ENCODE results near the gene RNASEH2B.

Gene RNASEH2B

GRCh38 chr13:50909605-50910484 is at the start of gene RNASEH2B:
TSS of gene RNASEH2B (plus strand) at chr13:50909791. CDS start at chr13:50910077, 286 bp downstream.
- peak; percentile 82 for DNase-seq

GRCh38 chr13:50864492-50864891 is 45.1 kb upstream of the RNASEH2B start:
- DNase-seq = no peak

- DNase-seq = no peak
These were observed 42.6 kb upstream of the RNASEH2B start for GRCh38 chr13:50866817-50867636.

DNA sequence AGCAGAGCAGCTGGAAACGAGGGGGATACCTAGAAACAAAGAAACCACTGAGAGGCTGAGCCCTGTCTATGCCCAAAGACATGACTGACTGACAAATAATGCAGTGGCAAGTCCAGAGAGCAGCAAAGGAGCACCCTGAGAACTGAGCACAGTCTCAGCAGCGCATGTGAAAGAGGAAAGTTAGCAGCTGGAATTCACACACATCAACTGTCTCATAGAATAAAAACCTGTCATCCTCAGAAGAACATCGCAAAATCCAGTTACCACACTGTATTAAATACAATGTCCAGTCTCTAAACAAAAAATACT is 42.0 kb upstream of the RNASEH2B start:
- DNase-seq = no peak

- no peak for DNase-seq
These were observed 38.2 kb upstream of the RNASEH2B start for GRCh38 chr13:50871405-50871804.

DNA sequence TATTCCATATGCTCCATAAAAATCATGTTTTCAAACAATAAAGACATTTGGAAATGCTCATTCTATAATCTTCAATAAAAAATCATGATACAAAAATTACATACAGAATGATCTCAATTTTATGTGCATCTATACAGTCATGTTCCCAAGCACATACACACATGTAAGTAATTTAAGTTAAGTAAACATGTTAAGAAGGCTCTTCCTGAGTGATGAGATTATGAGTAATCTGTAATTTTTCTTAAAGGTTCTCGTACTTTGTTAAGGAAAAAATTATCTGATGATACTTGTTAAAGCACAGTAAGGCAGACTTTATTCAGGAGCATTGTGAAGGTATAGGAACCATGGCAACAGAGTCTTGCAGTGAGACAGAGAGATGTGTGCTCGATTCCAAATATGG is 36.1 kb upstream of the RNASEH2B start:
- DNase-seq = no peak

GRCh38 chr13:50873991-50874390 is 35.6 kb upstream of the RNASEH2B start:
- no peak for DNase-seq

GRCh38 chr13:50882816-50883435 is 26.7 kb upstream of the RNASEH2B start:
- DNase-seq = no peak

DNA sequence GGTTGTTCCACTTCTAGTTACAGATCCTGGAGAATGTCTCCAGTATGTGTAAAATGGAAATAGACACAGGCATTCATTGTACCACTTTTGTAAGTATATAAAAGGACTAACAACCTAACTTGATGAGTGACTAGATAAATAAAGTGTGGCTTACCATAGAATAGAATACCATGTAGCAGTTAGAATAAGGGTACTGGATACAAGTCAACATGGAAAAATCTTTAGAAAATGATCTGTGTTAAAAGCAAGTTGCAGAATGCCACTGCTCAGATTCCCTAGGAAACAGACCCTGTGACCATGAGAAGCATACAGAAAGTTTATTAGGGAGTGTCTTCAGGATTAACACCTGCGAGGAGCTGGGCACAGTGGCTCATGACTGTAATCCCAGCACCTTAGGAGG is 25.9 kb upstream of the RNASEH2B start:
- DNase-seq = no peak

DNA sequence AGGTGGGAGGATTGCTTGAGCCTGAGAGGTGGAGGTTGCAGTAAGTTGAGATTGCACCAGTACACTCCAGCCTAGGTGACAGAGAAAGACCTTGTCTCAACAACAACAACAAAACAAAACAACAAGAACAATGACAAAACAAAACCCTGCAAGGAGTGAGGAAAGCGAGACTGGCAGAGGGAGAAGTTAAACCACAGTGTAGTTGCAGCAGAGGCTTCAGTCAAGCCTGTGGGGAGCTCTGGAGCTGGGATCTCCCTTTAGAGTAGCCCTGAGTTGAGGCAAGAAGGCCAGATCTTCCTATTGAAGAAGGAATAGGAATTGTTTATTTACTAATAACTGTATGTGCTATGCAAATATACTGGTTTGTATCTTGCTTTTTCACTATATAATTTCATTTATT is 25.3 kb upstream of the RNASEH2B start:
- no peak for DNase-seq

DNA sequence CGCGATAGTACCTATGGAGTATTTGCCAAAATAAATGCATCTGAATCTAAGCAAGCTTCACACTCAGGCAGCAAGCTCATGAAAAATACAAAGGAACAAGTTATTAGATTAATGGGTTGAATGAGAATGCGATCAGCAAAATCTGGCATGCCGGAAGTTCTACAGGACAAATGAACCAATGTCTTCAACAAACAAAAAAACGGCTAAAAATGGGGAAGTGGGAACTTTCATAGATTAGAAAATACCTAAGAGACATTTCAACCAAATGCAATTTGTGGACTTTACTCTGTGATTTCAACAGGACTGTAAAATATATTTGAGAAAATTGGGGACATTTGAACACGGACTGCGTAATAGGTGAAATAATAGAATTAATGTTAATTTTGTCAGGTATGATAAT is 22.4 kb upstream of the RNASEH2B start:
- DNase-seq = no peak

DNA sequence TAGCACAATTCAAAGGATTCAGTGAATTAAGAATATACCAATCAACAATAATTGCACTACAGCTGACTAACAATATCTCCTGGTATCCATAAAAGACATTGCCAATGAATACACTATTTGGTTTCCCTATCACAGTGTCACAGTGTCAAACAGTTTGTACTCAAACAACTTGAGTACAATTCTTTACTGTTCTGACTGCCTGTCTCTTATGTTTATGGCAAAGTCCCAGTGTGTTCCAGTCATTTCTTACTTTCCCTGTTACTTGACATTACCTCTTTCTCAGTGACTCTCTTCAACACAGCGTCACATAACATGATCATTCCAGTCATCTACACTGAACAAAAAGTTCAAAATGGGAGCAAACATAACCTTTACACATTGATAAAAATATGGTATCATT is 21.2 kb upstream of the RNASEH2B start:
- DNase-seq = no peak

DNA sequence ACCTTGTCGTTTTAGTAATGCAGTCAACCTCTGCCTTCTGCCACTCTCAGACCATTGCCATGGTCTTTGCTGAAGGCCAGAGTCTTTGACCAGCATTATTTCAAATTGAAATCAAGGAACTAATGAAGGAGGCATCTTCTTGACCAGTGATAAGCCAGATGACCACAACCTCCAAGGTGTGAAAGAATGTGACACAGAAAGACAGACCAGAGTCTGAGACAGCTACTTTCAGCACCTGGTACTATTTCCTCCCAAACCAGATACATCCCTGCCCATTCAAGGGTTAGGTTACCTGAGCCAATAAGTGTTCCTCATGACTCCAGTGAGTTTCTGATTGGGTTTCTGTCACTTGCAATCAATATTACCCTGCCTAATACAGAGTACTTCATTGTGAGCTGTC is 20.3 kb upstream of the RNASEH2B start:
- no peak for DNase-seq

GRCh38 chr13:50891206-50891605 is 18.4 kb upstream of the RNASEH2B start:
- no peak for DNase-seq

DNA sequence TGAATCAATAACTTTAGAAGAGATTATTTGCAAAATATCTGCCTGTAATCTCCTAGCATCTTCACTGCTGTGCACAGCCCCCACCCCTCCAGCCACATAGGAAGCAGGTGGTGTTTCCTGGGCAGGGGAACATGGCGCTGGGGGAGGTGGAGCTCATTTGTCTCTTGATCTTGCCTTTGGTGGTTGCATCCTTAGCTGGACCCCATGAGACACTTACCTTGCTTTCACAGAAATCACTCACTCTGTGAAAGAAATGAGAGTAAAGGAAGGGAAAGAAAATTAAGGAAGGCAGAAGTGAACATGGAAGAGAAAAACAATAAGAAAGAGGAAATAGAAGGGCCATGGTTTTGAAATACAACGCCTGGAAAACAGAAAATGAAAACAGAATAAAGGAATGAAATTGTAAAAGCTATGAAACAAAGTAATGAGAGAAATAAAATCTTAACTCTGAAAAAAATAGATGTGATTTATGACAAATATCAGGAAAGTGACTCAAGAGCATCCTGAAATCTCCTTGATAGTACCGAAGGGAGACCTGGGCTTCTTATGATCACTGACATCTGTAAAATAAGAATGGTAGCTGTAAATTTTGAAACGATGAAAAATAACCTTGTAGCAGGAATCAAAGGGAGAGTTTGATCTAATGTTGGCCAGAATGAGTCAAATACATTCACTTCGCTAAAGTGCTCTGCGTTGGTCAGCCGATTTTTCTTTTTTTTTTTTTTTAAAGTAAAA is 17.2 kb upstream of the RNASEH2B start:
- DNase-seq = no peak

GRCh38 chr13:50893211-50893852 is 16.3 kb upstream of the RNASEH2B start:
- DNase-seq = no peak

- no peak for DNase-seq
These were observed 15.6 kb upstream of the RNASEH2B start for GRCh38 chr13:50894012-50894411.

- DNase-seq = no peak
These were observed 15.1 kb upstream of the RNASEH2B start for GRCh38 chr13:50894504-50894903.

DNA sequence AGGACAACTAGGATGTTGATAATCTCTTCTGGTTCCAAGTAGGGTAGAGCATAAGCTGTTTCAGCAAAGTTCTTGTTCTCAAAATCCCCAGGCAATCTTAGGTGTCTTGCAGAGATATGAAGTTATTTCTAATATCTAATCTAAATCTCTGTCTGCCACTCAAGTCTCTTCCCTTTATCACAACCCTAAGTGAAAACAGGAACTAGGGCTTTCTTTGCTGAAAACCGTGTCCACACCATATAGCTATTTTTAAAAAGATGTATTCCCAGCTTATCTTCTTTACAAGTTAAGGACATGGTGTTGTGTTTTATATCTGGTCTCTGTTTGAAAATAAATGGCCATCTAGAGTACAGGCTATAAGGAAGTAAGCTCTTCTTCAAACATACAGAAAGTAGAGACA is 11.3 kb upstream of the RNASEH2B start:
- DNase-seq = no peak

GRCh38 chr13:50901701-50902100 is 7.9 kb upstream of the RNASEH2B start:
- DNase-seq = no peak

DNA sequence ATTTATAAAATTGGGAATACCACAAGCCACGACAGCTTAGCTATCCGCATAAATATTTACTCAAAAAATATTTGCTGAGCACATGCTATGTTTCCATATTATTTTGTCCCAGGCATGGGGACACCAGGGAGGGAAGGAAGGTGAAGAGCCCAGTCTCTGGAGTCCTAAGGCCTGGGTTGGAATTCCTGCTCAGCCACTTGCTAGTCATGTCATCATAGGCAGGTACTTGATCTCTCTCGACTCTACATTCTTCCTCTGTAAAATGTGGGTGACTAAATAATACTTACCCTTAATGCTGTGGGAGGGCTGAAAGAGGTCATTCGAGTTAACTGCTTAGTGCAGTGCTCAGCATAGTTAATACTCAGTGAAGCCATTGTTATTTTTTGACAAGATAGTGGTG is 4.3 kb upstream of the RNASEH2B start:
- DNase-seq = no peak

- DNase-seq = no peak
These were observed 1.8 kb upstream of the RNASEH2B start for GRCh38 chr13:50907781-50908180.

- DNase-seq = no peak
These were observed 1.2 kb upstream of the RNASEH2B start for GRCh38 chr13:50908371-50908770.
